ENCODE data around the gene TRMT1. TPM values are rescaled to one million over a fixed set of nuclear protein-coding genes. Genes with fewer than 3 reads are reported as not detected.

TRMT1 gene
- total and polyA plus RNA-seq, 8 donors = 24.2 to 46.2 (median 33.9) TPM

DNA sequence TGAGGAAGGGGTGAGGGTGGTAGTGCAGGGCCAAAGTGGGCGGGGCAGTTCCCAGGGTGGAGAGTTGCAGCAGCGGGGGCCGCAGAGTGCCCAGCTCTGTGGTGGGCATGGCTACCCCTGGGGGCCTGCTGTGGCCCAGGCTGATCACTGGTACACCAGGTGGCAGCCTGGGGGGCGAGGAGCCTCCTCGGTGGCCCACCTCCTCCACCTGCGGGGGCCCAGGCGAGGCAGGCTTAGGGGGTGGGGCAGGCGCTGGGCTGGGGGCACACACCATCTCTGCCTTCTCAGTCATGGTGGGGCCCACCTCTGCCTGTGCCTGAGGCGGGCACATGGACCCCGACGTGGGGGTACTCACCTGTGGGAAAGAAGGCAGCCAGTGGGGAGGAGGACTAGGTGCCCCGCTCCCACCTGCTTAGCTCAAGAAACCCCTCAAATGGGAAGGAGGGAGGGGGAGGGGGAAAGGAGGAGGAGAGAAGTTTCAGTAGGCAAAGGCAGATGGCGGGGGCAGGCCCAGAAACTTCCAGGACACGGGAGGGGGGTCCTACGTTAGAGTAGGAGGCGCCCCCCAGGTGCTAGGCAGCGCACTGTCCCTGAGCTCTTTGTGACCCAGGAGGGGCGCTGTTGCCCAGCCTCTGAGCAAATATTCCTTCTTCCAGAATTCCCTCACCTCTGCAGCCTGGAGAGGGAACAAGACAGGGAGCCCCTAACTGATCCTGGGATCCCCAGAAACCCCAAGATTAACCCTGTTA lies 15.5 kb downstream of the TRMT1 start:
- intact Hi-C loops (cut with DNase I) = no loop called here
- H3K4me1 ChIP-seq = peaks cover 13 to 81% of the 10 kb centered on the region in 2 donors

DNA sequence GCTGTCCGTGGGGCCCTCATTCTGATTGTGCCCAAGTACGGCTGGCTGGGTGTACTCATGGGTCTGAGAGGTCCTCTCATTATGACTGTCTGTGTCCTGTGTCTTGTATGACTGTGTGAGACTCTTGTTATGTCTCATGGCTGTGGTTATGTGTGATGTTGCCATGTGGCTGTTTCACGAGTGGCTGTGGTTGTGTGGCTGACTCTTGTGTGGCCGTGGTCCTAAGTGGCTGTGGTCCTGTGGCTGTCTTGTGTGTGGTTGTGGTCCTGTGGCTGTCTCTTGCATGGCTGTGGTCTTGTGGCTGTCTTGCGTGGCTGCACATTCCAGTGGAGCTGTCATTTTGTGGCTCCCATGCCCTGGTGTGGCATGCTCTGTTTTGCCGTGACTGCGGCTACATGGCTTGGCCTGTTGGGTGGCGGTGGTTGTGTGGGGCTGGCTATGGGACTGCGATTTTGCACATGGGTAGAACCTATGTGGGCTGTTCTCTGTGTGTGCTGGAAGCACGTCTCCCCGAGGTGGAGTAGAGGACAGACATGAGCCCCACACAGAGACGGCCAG lies 16.4 kb downstream of the TRMT1 start:
- DNase-seq (no peak), ATAC-seq (no peak)
- peaks cover 0 to 16% of the 10 kb centered on the region in 2 donors for H3K36me3 ChIP-seq
- TF ChIP-seq CTCF (IDR thresholded peaks at IDR 0.05) = no peak
- H3K9me3 ChIP-seq = no peaks in the 10 kb centered on the region
- peaks cover 0 to 12% of the 10 kb centered on the region in 2 donors for H3K27me3 ChIP-seq
- H3K4me3 ChIP-seq = peak overlapping the region in 1 of 2 donors; percentile 50
- peaks cover 13 to 83% of the 10 kb centered on the region in 2 donors for H3K4me1 ChIP-seq
- H3K27ac ChIP-seq = peak overlapping the region; percentile 90 to 98
- intact Hi-C loops (cut with DNase I) = no loop called here

More for the DNA sequence above, 15.5 kb downstream of the TRMT1 start:
- no peaks in the 10 kb centered on the region for H3K9me3 ChIP-seq
- H3K27ac ChIP-seq = peak overlapping the region; percentile 82 to 98
- peaks cover 0 to 12% of the 10 kb centered on the region in 2 donors for H3K36me3 ChIP-seq
- H3K27me3 ChIP-seq = peaks cover 0 to 7% of the 10 kb centered on the region in 2 donors
- DNase-seq = no peak
- TF ChIP-seq CTCF (IDR thresholded peaks at IDR 0.05) = no peak
- peak overlapping the region; percentile 42 to 50 for H3K4me3 ChIP-seq
- no peak for ATAC-seq

DNA sequence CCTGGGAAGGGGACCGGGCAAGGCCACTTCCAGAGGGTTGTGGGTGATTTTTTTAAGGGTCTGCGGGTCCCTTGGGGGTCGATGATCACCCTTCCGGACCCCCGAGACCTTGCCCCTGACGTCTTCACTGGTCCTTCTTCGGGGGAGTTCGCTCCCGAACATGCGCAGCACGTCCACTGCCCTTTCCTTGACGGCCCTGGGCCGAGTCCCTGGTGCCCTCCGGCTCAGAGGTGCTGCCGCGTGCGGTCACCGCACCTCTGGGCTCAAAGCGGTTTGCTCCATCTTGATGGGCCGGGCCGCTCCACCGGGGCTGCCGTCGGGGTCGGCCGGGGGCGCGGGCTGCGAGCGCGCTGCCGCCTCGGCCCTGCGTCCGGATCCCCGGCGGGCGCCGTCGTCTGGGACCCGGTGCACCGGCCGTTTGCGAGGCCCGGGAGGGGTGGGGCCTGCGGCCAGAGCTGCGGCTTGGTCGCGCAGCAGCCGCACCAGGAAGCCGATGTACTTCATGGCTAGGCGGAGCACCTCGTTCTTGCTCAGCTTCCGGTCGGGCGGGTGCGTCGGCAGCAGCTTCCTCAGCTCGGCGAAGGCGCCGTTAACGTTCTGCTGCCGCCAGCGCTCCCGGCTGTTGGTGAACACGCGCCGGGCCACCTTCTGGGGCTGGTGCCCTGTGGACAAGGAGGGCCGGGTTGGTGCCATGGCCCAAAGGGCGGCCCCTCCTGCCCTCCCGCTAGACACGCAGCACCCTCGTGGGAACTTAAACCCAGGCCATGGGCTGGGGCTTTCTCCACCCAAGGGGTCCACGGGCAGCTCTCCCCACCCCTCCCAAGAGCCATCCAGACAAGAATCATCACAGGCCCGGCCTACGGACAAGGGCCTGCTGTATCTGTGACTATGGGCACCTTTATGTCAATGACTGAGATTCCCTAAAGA lies 17.2 kb downstream of the TRMT1 start:
- peaks cover 0 to 12% of the 10 kb centered on the region in 2 donors for H3K27me3 ChIP-seq
- H3K36me3 ChIP-seq = peaks cover 0 to 23% of the 10 kb centered on the region in 2 donors
- DNase-seq (peak in 2 of 4 donors; percentile 87 to 96), ATAC-seq (peak; percentile 38)
- intact Hi-C loops (cut with DNase I) = loop anchor here in 1 of 2 donors (10.0 kb wide), 1 partner anchor 115 kb away; no protein-coding TSS in a partner anchor
- H3K9me3 ChIP-seq = no peaks in the 10 kb centered on the region
- peaks cover 13 to 83% of the 10 kb centered on the region in 2 donors for H3K4me1 ChIP-seq
- TF ChIP-seq CTCF (IDR thresholded peaks at IDR 0.05) = no peak
- H3K4me3 ChIP-seq = peak overlapping the region; percentile 21 to 50
- H3K27ac ChIP-seq = peak overlapping the region; percentile 90 to 98

GRCh38 chr19:13098277-13099072 lies 18.1 kb downstream of the TRMT1 start:
- Histone ChIP-seq H3K27ac (peak overlapping the region; percentile 90 to 98), H3K9me3 (no peaks in the 10 kb centered on the region), H3K4me1 (peaks cover 15 to 83% of the 10 kb centered on the region in 2 donors), H3K4me3 (peak overlapping the region; percentile 21 to 50), H3K36me3 (peaks cover 0 to 23% of the 10 kb centered on the region in 2 donors), H3K27me3 (peaks cover 0 to 12% of the 10 kb centered on the region in 2 donors)
- DNase-seq = peak in 1 of 4 donors; percentile 70
- ATAC-seq = peak; percentile 8
- TF ChIP-seq CTCF (IDR thresholded peaks at IDR 0.05) = no peak
- intact Hi-C loops (cut with DNase I) = loop anchor here in 1 of 2 donors (10.0 kb wide), 1 partner anchor 114 kb away; no protein-coding TSS in a partner anchor

Measured in left lung (tissue), 10 donors.